HepG2 (cell line): Measurements from ENCODE around the gene COL18A1. TPM values are rescaled to one million over a fixed set of nuclear protein-coding genes. Genes with fewer than 3 reads are reported as not detected.

Source experiments
- E2F5 ChIP-seq: sonication (generic); formaldehyde crosslinking; conservative IDR thresholded peaks from 2 replicates; pipeline ENCODE4 v1.4.0; 2020; ENCODE audit warnings: missing genetic modification reagents
- FOXC1 ChIP-seq: sonication (generic); formaldehyde crosslinking; IDR thresholded peaks from 2 replicates; pipeline ENCODE4 v1.8.0; 2022; ENCODE audit warnings: mild to moderate bottlenecking, missing genetic modification reagents, borderline replicate concordance
- GFI1 ChIP-seq: sonication (generic); formaldehyde crosslinking; IDR thresholded peaks from 2 replicates; pipeline ENCODE4 v1.5.0; 2020; ENCODE audit warnings: missing genetic modification reagents, mild to moderate bottlenecking, borderline replicate concordance
- KDM5B ChIP-seq: sonication (generic); formaldehyde crosslinking; IDR thresholded peaks from 2 replicates; pipeline ENCODE4 v1.4.0; 2020; ENCODE audit warnings: missing genetic modification reagents, mild to moderate bottlenecking, borderline replicate concordance
- MZF1 ChIP-seq: sonication (generic); formaldehyde crosslinking; IDR thresholded peaks from 2 replicates; pipeline ENCODE4 v1.8.1; 2023; ENCODE audit warnings: mild to moderate bottlenecking, missing genetic modification reagents, borderline replicate concordance
- NPAS2 ChIP-seq: sonication (generic); formaldehyde crosslinking; IDR thresholded peaks from 2 replicates; pipeline ENCODE4 v1.8.0; 2022; ENCODE audit warnings: mild to moderate bottlenecking, missing genetic modification reagents, borderline replicate concordance
- PLSCR1 ChIP-seq: sonication (generic); formaldehyde crosslinking; IDR thresholded peaks from 2 replicates; pipeline ENCODE4 v1.5.0; 2020; ENCODE audit warnings: missing genetic modification reagents, mild to moderate bottlenecking, borderline replicate concordance
- STAT5B ChIP-seq: sonication (generic); formaldehyde crosslinking; IDR thresholded peaks from 2 replicates; pipeline ENCODE4 v1.4.0; 2020; ENCODE audit warnings: missing genetic modification reagents
- THRA ChIP-seq: sonication (generic); formaldehyde crosslinking; IDR thresholded peaks from 2 replicates; pipeline ENCODE4 v1.4.0; 2020; ENCODE audit warnings: missing genetic modification reagents, borderline replicate concordance
- ZBTB7B ChIP-seq: sonication (generic); formaldehyde crosslinking; IDR thresholded peaks from 2 replicates; pipeline ENCODE4 v1.4.0; 2020; ENCODE audit warnings: missing genetic modification reagents
- ZHX1 ChIP-seq: sonication (generic); formaldehyde crosslinking; IDR thresholded peaks from 2 replicates; pipeline ENCODE4 v1.8.1; 2022; ENCODE audit warnings: low read depth, mild to moderate bottlenecking, missing genetic modification reagents
- ZNF230 ChIP-seq: sonication (generic); formaldehyde crosslinking; IDR thresholded peaks from 2 replicates; pipeline ENCODE4 v1.4.0; 2020; ENCODE audit warnings: mild to moderate bottlenecking, missing genetic modification reagents
- ZNF274 ChIP-seq: sonication (generic); formaldehyde crosslinking; IDR thresholded peaks from 2 replicates; pipeline ENCODE4 v1.5.1; 2020; ENCODE audit warnings: mild to moderate bottlenecking, missing genetic modification reagents
- ZNF414 ChIP-seq: sonication (generic); formaldehyde crosslinking; IDR thresholded peaks from 2 replicates; pipeline ENCODE4 v1.5.0; 2020; ENCODE audit warnings: missing genetic modification reagents
- ZSCAN22 ChIP-seq: sonication (generic); formaldehyde crosslinking; IDR thresholded peaks from 2 replicates; pipeline ENCODE4 v1.4.0; 2020; ENCODE audit warnings: mild to moderate bottlenecking, missing genetic modification reagents
- polyA plus RNA-seq, 8 experiments: library from polyadenylated mRNA; depleted of rRNA in 3 of 8; stranded (reverse) in 7 of 8; unstranded in 1 of 8; fragments of >200 nt; fragmentation: Illumina TruSeq in 4 of 8; extraction: Trizol in 4 of 8; gene quantifications; 2 replicates each; pipeline versions ENCODE4 v1.2.1 to v1.2.3, GENCODE V29; 2011 to 2016; ENCODE audit warnings: low read depth in 4 of 8, missing spikeins in 1 of 8, mixed read lengths in 1 of 8; ENCODE audit not compliant: insufficient read depth in 1 of 8
- total RNA-seq, 5 experiments: library from RNA; depleted of rRNA; stranded (reverse); fragments of >200 nt; fragmentation: Illumina TruSeq; extraction: Trizol; gene quantifications; 2 replicates each; pipeline ENCODE4 v1.2.3, GENCODE V29; 2016; ENCODE audit warnings: low read depth in 1 of 5
- TF ChIP-seq, protein P1 (sequence below), 2 experiments: sonication (generic) in 1 of 2; formaldehyde crosslinking in 1 of 2; IDR thresholded peaks; 2 replicates each; pipeline versions ENCODE4 v1.5.1 to v1.6.1; 2011 to 2020; ENCODE audit warnings: borderline replicate concordance in 1 of 2, low read depth in 1 of 2, low read length in 1 of 2, mild to moderate bottlenecking in 1 of 2, missing genetic modification reagents in 1 of 2, moderate library complexity in 1 of 2
- TF ChIP-seq, protein P2 (sequence below): IDR thresholded peaks from 2 replicates; pipeline ENCODE4 v1.6.1; 2016

Gene COL18A1
- total and polyA plus RNA-seq, 2 of the 13 experiments (the other 11 are each of a cell fraction or from before 2014, with no cell fraction given): 79.0 to 102 TPM

GRCh38 chr21:45471525-45472221, 66.7 kb downstream of the COL18A1 start (continued):
- TF ChIP-seq E2F5 (CRISPR knock-in tag): no peak
- TF ChIP-seq, protein P1, sequence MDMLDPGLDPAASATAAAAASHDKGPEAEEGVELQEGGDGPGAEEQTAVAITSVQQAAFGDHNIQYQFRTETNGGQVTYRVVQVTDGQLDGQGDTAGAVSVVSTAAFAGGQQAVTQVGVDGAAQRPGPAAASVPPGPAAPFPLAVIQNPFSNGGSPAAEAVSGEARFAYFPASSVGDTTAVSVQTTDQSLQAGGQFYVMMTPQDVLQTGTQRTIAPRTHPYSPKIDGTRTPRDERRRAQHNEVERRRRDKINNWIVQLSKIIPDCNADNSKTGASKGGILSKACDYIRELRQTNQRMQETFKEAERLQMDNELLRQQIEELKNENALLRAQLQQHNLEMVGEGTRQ (IDR thresholded peaks at IDR 0.05; ENCODE audit: low read depth, low read length): no peak
- TF ChIP-seq, protein P1 (CRISPR knock-in tag; IDR thresholded peaks at IDR 0.05; ENCODE audit: borderline replicate concordance): no peak
- peak; percentile 97 for TF ChIP-seq ZBTB7B
- no peak for TF ChIP-seq ZNF414 (CRISPR knock-in tag)
- TF ChIP-seq ZNF274 (CRISPR knock-in tag): peak; percentile 64; the same call in 1 of the 2 replicates
- TF ChIP-seq KDM5B: peak; percentile 34; the same call in 1 of the 2 replicates
- TF ChIP-seq PLSCR1 (CRISPR knock-in tag): no peak
- TF ChIP-seq STAT5B (CRISPR knock-in tag): peak; percentile 21; the same call in 1 of the 2 replicates
- no peak for TF ChIP-seq FOXC1 (CRISPR knock-in tag)
- TF ChIP-seq ZHX1: no peak
- peak; percentile 74 for TF ChIP-seq GFI1
- TF ChIP-seq ZSCAN22: no peak
- TF ChIP-seq MZF1 (CRISPR knock-in tag): no peak
- no peak; the same call in 1 of the 2 replicates for TF ChIP-seq ZNF230 (CRISPR knock-in tag)
- TF ChIP-seq THRA (CRISPR knock-in tag): peak; percentile 95
- TF ChIP-seq NPAS2: no peak
- TF ChIP-seq, protein P2, sequence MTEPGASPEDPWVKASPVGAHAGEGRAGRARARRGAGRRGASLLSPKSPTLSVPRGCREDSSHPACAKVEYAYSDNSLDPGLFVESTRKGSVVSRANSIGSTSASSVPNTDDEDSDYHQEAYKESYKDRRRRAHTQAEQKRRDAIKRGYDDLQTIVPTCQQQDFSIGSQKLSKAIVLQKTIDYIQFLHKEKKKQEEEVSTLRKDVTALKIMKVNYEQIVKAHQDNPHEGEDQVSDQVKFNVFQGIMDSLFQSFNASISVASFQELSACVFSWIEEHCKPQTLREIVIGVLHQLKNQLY (CRISPR knock-in tag): peak; percentile 87
